ENCODE measurements around the gene CNTRL. TPM values are rescaled to one million over a fixed set of nuclear protein-coding genes. Genes with fewer than 3 reads are reported as not detected.
A peak's percentile ranks its signal among the peaks of the same experiment; 100 is the strongest.

CNTRL gene
- total RNA-seq, 1 donor from 2014 or later: 27.6 TPM

GRCh38 chr9:121133104-121133816, 58.5 kb downstream of the CNTRL start:
- TF ChIP-seq, protein P1, sequence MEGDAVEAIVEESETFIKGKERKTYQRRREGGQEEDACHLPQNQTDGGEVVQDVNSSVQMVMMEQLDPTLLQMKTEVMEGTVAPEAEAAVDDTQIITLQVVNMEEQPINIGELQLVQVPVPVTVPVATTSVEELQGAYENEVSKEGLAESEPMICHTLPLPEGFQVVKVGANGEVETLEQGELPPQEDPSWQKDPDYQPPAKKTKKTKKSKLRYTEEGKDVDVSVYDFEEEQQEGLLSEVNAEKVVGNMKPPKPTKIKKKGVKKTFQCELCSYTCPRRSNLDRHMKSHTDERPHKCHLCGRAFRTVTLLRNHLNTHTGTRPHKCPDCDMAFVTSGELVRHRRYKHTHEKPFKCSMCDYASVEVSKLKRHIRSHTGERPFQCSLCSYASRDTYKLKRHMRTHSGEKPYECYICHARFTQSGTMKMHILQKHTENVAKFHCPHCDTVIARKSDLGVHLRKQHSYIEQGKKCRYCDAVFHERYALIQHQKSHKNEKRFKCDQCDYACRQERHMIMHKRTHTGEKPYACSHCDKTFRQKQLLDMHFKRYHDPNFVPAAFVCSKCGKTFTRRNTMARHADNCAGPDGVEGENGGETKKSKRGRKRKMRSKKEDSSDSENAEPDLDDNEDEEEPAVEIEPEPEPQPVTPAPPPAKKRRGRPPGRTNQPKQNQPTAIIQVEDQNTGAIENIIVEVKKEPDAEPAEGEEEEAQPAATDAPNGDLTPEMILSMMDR (conservative IDR thresholded peaks at IDR 0.05): no peak
- H3K27me3 Mint-ChIP-seq (ENCODE audit: low read depth): no peaks in the 10 kb centered on the region
- H3K4me1 Mint-ChIP-seq: peaks cover 6% of the 10 kb centered on the region
- peaks cover 6% of the 10 kb centered on the region for H3K9me3 Mint-ChIP-seq
- no peak overlapping the region for H3K4me3 Mint-ChIP-seq
- DNase-seq (ENCODE audit: low read depth, low spot score): no peak
- no peak overlapping the region for H3K27ac Mint-ChIP-seq (ENCODE audit: unreplicated experiment)
- H3K36me3 Mint-ChIP-seq (ENCODE audit: low read depth): peaks cover 37% of the 10 kb centered on the region

DNA sequence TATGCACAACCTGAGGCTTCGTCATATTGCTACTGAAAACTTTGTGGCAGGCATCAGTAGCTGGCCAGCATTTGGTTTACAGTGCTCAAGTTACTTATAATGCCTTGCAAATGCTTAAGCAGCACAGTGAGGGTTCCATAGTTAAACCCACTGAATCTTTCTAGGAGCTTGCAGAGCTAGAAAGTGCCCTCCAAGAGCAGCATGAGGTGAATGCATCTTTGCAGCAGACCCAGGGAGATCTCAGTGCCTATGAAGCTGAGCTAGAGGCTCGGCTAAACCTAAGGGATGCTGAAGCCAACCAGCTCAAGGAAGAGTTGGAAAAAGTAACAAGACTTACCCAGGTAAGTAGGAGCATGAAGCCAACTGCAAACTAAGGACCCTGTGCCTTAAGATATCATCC, 60.9 kb downstream of the CNTRL start:
- TF ChIP-seq, protein P1 (conservative IDR thresholded peaks at IDR 0.05): no peak
- no peak overlapping the region for H3K4me3 Mint-ChIP-seq
- no peak overlapping the region for H3K27ac Mint-ChIP-seq (ENCODE audit: unreplicated experiment)
- no peaks in the 10 kb centered on the region for H3K9me3 Mint-ChIP-seq
- no peaks in the 10 kb centered on the region for H3K27me3 Mint-ChIP-seq (ENCODE audit: low read depth)
- H3K36me3 Mint-ChIP-seq (ENCODE audit: low read depth): peaks cover 25% of the 10 kb centered on the region
- no peak for DNase-seq (ENCODE audit: low read depth, low spot score)
- H3K4me1 Mint-ChIP-seq: peaks cover 2% of the 10 kb centered on the region

- no peak for DNase-seq (ENCODE audit: low read depth, low spot score)
- TF ChIP-seq, protein P1 (conservative IDR thresholded peaks at IDR 0.05): no peak
- H3K4me1 Mint-ChIP-seq: no peaks in the 10 kb centered on the region
- no peaks in the 10 kb centered on the region for H3K9me3 Mint-ChIP-seq
- no peak overlapping the region for H3K27ac Mint-ChIP-seq (ENCODE audit: unreplicated experiment)
- H3K4me3 Mint-ChIP-seq: no peak overlapping the region
- H3K36me3 Mint-ChIP-seq (ENCODE audit: low read depth): peaks cover 26% of the 10 kb centered on the region
- no peaks in the 10 kb centered on the region for H3K27me3 Mint-ChIP-seq (ENCODE audit: low read depth)
Observed at GRCh38 chr9:121138561-121138960, 63.8 kb downstream of the CNTRL start.

GRCh38 chr9:121138973-121139372, 64.2 kb downstream of the CNTRL start:
- no peaks in the 10 kb centered on the region for H3K27me3 Mint-ChIP-seq (ENCODE audit: low read depth)
- no peak for DNase-seq (ENCODE audit: low read depth, low spot score)
- TF ChIP-seq, protein P1 (conservative IDR thresholded peaks at IDR 0.05): no peak
- no peaks in the 10 kb centered on the region for H3K9me3 Mint-ChIP-seq
- peak overlapping the region; percentile 65 for H3K27ac Mint-ChIP-seq (ENCODE audit: unreplicated experiment)
- no peaks in the 10 kb centered on the region for H3K4me1 Mint-ChIP-seq
- peaks cover 26% of the 10 kb centered on the region for H3K36me3 Mint-ChIP-seq (ENCODE audit: low read depth)
- no peak overlapping the region for H3K4me3 Mint-ChIP-seq

DNA sequence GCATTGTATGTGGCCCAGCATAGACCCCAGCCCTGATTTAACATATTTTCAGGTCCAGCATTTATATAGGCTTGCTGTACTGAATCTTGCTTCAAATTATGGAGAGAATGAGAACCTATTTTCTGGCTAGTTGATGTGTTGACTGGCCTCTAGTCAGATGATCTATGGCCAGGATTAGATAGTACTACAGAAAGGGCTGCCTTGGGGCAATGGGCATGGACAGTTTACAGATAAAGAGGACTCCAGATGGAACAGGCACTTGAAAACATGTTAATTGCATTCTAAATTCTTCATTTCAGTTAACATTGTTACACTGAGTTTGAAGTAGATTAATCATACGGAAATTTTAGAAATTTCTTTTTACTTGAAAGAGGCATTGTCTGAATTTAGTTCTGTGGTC, 65.4 kb downstream of the CNTRL start:
- H3K4me3 Mint-ChIP-seq: no peak overlapping the region
- H3K27me3 Mint-ChIP-seq (ENCODE audit: low read depth): no peaks in the 10 kb centered on the region
- no peak overlapping the region for H3K27ac Mint-ChIP-seq (ENCODE audit: unreplicated experiment)
- no peaks in the 10 kb centered on the region for H3K9me3 Mint-ChIP-seq
- no peaks in the 10 kb centered on the region for H3K4me1 Mint-ChIP-seq
- no peak for DNase-seq (ENCODE audit: low read depth, low spot score)
- TF ChIP-seq, protein P1 (conservative IDR thresholded peaks at IDR 0.05): no peak
- H3K36me3 Mint-ChIP-seq (ENCODE audit: low read depth): peaks cover 33% of the 10 kb centered on the region
